Myocyte (in vitro differentiated cells): Measurements from ENCODE around the gene USP14. TPM values are rescaled to one million over a fixed set of nuclear protein-coding genes. Genes with fewer than 3 reads are reported as not detected.
"Not testable (repeated sequence)": the region's sequence is repeated elsewhere in the genome, so short reads cannot be mapped to it uniquely, and the experiment has no call there.

Experiments used
- DNase-seq: peaks from one replicate; pipeline ENCODE4 v3.0.0-alpha.2; 2012; ENCODE audit warnings: low read depth
- polyA plus RNA-seq: library from polyadenylated mRNA; unstranded; fragments of >200 nt; gene quantifications from one replicate; pipeline ENCODE4 v1.2.1, GENCODE V29; 2012; ENCODE audit warnings: missing spikeins
- total RNA-seq: library from RNA; depleted of rRNA; stranded (reverse); fragments of >200 nt; gene quantifications from 2 replicates; pipeline ENCODE4 v1.2.3, GENCODE V29; 2014

The USP14 gene
- total RNA-seq: 22.8 and 23.8 TPM in 2 replicates
- polyA plus RNA-seq: 44.0 TPM

DNA sequence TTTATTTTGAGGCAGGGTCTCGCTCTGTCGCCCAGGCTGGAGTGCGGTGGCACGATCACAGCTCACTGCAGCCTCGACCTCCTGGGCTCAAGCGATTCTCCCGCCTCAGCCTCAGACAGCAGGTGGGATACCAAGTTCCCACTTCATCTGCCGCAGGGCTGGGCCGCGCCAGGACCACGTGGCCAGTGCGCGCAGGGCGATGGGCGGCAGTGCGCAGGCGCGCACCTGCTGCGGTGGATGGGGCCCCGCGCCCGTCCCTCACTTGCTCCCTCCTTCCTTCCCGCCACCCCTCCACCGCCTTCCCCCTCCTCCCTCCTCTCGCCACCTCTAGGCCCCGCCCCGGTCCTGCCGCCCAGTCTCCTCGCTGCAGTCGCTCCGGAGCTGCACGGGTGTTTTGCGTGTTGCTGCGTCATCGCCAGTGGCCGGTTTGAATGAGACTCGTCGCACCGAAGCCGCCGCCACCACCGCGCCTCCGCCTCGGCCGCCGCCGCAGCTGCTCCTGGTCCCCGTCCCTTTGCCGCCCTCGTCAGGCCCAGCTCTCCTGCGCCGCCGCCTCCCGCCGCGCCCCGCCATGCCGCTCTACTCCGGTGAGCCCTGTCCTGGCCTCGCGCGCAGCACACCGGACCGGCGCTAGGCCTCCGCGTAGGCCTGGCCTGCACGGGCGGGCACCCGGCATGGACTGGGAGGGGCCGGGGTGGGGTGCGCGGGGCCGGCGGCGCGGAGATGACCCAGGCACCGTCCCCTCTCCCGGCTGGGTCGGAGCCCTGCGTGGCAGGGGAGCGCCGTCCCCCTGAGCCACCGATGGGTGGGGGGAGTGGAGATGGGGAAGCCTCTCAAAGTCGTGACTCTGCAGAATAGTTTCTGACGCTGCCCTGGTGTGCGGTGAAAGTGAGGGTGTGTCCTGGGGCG lies at the start of gene USP14:
TSS of gene USP14 (plus strand) at position 430 of the 909 bp plus-strand sequence. CDS start at position 572, 142 bp downstream.
- peak; percentile 98 for DNase-seq

DNA sequence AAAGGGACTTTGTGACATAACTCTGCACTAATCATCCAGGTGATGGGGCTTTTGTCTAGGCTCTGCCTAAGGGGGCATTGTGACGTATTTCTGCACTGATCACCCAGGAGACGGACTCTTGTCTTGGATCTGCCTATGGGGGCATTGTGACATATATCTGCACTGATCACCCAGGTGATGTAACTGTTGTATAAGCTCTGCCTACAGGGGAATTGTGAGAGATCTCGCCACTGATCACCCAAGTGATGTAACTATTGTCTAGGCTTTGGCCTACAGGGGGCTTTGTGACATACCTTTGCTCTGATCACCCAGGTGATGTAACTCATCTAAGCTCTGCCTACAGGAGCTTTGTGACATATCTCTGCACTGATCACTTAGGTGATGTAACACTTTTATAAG lies 49.7 kb upstream of the USP14 start:
- not testable (repeated sequence) for DNase-seq

DNA sequence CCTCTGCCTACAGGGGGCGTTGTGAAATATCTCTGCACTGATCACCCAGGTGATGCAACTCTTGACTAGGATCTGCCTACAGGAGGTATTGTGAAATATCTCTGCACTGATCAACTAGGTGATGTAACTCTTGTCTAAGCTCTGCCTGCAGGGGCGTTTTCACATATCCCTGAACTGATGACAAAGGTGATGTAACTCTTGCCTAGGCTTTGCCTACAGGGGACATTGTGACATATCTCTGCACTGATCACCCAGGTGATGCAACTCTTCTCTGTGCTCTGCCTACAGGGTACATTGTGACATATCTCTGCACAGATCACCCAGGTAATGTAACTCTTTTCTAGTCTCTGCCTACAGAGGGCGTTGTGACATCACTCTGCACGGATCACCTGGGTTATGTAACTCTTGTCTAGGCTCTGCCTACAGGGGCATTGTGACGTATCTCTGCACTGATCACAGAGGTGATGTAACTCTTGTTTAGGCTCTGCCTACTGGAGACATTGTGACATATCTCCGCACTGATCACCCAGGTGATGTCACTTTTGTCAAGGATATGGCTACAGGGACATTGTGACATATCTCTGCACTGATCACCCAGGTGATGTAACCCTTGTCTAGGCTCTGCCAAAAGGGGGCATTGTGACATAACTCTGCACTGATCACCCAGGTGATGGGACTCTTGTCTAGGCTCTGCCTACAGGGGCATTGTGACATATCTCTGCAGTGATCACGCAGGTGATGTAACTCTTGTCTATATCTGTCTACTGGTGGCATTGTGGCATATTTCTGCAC lies 49.0 kb upstream of the USP14 start:
- DNase-seq: not testable (repeated sequence)

DNA sequence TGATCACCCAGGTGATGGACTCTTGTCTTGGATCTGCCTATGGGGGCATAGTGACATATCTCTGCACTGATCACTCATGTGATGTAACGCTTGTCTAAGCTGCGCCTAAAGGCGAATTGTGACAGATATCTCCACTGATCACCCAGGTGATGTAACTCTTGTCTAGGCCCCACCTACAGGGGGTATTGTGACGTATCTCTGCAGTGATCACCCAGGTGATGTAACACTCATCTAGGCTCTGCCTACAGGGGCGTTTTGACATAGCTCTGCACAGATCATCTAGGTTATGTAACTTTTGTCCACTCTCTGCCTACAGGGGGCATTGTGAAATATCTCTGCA lies 48.5 kb upstream of the USP14 start:
- not testable (repeated sequence) for DNase-seq

DNA sequence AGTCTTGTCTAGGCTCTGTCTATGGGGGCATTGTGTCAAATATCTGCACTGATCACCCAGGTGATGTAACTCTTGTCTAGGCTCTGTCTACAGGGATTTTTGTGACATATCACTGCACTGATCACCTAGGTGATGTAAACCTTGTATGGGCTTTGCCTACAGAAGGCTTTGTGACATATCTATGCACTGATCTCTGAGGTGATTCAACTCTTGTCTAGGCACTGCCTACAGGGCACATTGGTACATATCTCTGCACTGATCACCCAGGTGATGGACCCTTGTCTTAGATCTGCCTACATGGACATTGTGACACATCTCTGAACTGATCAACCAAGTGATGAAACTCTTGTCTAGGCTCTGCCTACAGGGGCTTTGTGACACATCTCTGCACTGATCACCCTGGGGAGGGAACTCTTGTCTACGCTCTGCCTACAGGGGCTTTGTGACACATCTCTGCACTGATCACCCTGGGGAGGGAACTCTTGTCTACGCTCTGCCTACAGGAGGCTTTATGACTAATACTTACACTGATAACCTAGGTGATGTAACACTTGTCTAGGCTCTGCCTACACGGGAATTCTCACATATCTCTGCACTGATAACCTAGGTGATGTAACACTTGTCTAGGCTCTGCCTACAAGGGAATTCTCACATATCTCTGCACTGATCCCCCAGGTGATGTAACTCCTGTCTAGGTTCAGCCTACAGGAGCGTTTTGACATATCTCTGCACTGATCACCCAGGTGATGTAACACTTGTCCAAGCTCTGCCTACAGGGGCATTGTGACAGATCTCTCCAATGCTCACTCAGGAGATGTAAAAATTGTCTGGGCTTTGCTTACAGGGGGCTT lies 47.8 kb upstream of the USP14 start:
- DNase-seq: not testable (repeated sequence)

DNA sequence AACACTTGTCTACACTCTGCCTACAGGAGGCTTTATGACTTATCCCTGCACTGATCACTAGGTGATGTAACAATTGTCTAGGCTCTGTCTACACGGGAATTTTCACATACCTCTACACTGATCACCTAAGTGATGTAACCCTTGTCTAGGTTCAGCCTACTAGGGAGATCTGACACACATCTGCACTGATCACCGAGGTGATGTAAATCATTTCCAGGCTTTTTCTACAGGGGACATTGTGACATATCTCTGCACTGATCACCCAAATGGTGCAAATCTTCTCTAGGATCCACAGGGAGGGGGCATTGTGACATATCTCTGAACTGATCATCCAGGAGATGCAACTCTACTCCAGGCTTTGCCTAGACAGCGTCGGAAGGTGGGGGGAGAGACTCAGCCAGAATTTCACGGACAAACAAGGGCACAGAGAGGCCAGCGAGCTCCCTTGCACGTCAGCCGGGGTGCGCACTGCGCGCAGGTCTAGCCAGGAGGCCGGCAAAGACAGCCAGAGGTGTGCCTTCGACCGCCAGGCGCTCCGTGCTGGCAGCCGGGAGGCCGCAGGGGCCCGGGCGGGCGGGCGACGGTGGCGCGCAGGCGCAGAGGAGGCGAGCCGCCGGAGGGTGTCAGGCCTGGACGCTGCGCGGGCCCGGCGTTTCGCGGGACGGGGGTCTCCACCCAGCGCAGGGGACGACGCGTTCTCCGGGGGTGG lies 46.9 kb upstream of the USP14 start:
- peak; percentile 59 for DNase-seq

DNA sequence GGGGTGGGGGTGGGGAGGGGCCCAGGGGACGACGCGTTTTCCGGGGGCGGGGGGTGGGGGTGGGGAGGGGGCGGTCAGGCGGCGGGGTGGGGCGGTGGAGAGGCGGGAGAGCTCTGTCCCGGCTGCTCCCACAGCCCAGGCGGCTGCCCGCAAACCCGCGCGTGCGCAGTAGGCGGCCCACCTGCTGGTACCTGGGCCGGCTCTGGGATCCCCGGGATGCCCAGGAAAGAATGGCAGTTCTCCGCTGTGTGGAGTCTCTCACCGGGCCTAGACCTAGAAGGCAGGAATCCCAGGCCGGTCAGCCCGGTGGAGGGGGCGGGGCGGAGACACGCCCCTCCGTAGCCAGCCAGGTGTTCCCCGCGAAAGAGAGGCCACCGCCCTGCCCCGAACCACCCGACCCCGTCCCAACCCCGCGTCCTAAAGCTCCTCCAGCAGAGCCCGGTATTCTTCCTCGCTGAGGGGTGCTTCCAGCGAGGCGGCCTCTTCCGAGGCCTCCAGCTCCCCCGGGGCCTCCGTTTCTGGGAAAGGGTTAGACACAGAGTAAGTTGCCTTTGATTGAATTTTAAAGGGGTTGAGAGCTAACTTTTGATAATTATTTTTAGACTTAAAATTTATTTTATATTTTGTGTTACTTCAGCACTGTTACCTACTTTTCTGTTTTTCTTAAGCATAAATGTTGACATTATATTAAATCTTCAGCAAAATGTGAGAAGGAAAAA lies 46.2 kb upstream of the USP14 start:
- not testable (repeated sequence) for DNase-seq

DNA sequence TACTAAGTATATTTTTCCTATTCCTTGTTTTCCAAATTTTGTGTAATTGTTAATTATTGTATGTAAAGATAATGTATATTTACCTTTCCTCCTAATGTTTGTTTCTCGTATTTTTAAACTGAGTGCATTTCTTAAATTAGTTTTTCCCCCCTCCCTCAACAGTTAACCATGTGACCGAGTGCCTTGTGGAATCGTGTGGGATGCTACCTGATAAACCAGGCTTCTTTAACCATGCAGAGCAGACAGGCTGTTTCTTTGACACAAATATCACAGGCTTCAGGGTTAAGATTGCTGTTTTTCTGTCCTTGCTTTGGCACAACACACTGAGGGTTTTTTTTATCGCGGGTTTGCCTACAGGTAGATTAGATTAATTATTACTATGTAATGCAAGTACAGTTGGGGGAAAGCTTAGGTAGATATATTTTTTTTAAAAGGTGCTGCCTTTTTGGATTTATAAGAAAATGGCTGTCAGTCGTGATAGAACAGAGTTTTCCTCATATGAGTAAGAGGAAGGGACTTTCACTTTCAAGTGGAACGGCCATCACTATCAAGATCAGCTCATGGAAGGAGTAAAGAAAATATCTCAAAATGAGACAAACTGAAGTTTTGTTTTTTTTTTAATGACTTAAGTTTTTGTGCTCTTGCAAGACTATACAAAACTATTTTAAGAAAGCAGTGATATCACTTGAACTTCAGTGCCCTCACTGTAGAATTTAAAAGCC lies 37.7 kb upstream of the USP14 start:
- not testable (repeated sequence) for DNase-seq

DNA sequence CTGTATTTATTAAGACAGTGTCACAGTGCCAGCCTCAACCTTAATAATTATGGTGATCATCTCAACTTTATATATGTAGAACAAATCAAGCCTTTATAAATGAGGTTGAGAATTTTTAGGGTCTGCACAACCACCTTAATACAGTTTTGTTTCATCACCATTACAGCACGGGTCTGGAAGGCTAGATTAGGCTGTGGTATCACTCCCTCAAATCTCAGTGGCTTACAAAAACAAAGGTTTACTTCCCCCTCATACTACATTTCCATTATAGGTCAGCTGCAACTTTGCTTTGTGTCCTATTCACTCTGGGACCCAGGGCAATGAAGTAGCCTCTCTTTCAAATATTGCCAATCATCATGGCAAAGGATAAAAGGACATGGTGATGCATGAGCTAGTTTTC lies 23.3 kb upstream of the USP14 start:
- DNase-seq: no peak

DNA sequence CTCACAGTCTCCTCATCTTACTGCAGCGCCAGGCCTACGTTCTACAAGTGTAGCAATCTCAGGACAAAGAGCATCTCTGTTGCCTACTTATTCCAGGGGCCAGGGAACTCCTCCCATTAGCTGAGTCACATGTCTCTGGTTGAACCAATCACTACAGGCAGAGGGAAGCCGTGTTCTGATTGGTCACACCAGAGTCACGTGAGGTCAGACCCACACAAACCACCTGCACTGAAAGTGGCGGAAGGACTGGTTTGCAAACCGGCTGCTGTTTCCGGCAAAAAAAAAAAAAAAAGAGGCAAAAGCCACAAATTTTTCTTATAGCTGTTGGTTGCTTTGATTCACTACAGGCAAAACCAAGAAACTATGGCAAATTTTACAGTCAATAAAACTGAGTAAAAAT lies 21.9 kb upstream of the USP14 start:
- DNase-seq: peak; percentile 4

DNA sequence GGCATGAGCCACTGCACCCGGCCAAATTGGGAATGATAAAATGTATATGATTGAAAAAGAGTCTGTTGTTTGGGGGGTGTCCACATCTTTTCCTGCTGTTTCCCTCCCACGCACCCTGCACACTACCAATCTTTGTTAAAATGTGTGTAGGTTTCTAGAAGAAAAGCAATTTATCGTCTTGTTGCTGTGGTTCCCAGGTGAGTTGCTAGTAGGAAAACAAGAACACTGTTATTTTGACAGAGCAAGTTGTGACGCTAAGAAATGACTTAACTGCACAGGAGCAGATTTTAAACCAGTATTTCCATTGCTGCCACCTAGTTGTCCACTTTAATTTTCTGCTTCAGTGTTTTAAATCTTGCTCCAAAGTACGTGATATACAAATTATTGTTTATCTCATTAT lies 21.0 kb upstream of the USP14 start:
- DNase-seq: no peak

DNA sequence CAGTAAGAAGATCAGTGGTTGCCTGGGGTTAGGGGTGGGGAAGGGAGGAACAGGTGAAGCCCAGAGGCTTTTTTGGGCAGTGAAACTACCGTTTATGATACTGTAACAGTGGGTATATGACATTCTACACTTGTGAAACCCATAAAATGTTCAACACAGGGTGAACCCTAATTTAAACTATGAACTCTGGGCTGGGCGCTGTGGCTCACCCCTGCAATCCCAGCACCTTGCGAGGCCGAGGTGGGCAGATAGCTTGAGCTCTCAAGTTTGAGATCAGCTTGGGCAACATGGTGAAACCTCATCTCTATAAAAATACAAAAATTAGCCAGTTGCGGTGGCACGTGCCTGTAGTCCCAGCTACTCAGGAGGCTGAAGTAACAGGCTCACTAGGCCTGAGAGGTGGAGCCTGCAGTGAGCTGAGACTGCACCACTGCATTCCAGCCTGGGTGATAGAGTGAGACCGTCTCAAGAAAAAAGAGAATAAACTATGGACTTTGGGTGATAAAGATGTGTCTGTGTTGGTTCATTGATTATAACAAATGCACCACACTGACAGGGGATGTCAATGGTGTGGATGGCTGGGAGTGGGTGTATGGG lies 17.6 kb upstream of the USP14 start:
- no peak for DNase-seq

DNA sequence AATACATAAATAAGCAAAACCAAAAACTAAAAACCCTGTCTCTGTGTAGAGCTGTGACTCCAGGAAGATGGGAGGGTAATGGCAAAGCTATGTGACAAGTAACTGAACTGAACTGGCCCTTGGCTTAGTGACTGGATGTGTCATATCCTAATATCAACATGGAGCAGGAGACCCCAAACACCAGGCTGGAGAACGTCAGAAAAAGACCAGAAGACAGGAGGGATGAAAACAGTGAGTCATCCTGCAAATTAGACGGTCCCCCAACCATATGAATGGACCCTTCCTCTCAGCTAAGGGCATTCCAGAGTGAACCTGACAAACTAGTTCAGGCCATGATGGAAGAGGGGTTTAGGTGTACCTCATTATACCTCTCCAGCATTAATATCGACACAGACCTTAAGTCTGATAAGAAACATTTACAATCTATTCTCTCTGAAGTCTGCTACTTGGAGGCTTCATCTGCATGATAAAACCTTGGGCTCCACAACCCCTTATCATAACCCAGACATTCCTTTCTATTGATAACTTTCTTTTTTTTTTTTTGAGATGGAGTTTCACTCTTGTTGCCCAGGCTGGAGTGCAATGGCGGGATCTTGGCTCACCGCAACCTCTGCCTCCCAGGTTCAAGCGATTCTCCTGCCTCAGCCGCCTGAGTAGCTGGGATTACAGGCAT lies 15.6 kb upstream of the USP14 start:
- DNase-seq: not testable (repeated sequence)

DNA sequence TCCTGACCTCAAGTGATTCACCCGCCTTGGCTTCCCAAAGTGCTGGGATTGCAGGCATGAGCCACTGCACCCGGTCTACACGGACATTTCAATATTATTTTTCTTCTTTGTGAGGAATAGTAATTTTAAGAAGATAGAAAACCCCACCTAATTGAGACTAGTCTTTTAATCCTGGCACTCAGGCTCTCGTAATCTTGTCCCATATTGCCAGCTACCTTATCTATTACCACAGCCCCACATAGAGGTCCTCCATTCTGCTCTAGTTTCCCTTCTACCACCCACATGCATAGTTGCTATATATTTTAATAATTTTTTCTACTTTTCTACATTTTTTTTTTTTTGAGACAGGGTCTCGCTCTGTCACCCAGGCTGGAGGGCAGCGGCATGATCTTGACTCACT lies 9.5 kb upstream of the USP14 start:
- no peak for DNase-seq

DNA sequence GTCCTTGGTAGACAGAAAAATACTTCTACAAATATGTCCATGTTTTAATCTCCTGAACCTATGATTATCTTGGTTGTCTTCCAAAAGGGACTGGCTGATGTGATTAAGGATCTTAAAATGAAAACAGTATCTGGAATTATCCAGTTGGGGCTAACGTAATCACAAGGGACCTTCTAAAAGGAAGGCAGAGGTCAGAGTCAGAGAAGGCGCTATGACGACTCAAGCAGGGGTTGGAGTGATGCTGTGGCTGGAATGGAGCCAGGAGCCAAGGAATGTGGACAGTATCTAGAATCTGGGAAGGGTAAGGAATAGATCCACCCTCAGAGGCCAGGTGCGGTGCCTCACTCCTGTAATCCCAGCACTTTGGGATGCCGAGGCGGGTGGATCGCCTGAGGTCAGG lies 4.2 kb upstream of the USP14 start:
- DNase-seq: no peak

DNA sequence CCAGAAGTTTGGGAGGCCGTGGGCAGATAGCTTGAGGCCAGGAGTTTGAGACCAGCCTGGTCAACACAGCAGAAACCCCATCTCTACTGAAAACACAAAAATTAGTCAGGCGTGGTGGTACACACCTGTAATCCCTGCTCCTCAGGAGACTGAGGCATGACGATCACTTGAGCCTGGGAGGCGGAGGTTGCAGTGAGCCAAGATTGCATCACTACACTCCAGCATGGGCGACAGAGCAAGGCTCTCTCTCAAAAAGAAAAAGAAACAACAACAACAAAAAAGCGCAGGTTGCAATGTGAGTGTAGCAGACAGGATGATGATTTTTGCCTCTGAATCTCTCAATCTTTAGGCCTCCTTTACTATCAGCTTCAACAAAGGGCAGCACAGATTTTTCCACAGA lies 2.7 kb upstream of the USP14 start:
- DNase-seq: no peak

DNA sequence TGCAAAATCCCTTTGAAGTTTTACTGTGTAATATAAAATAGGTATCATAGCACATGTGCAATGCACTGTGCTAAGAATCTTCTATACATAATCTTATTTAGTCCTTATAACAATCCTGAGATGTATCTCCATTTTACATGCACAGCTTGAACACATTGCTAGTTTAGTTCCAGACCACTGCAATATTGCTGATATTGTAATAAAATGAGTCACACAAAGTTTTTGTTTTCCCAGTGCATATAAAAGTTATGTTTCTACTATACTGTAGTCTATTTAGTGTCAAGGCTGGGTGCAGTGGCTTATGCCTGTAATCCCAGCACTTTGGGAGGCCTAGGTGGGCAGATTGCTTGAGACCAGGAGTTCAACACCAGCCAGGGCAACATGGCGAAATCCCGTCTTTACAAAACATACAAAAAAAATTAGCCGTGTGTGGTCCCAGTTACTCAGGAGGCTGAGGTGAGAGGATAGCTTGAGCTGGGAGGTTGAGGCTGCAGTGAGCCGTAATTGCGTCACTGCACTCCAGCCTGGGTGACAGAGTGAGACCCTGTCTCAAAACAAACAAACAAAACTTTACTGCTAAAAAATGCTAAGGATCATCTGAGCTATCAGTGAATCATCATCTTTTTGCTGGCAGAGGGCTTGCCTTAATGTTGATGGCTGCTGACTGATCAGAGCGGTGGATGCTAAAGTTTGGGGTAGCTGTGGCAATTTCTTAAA lies 1.7 kb upstream of the USP14 start:
- DNase-seq: no peak
